ENCODE measurements around the gene KCMF1.
"Not testable (repeated sequence)": the region's sequence is repeated elsewhere in the genome, so short reads cannot be mapped to it uniquely, and the experiment has no call there.

KCMF1 gene

DNA sequence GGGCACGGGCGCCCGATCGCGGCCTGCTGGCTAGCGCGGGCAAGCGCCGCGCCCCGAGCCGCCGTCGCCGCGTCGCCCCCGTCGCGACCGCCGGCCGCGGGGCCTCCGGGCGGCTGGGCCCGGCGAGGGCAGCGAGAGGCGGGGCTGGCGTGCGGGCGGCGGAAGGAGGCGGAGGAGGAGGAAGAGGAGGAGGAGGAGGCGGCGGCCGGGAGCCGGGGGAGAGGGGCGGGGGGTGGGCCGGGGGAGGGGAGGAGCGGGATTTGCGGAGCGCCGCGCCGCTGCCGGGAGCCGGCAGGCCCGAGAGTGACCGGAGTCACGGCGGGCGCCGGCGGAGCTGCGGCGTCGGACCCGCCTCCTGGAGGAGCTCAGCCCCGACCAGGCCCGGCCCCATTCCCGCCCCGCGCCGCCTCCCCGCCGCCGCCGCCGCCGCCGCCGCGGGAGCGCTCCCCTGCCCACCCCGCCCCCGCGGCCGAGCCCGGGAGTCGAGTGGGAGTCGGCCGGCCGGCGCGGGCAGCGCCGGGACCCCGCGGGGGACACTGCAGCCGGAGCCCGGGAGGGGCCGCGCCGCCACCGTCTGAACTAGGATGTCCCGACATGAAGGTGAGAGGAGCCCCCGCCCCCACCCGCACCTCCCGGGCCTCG lies at the start of gene KCMF1:
Gene KCMF1 (plus strand): TSS at position 294 of the 642 bp plus-strand sequence. CDS start 291 bp downstream, at position 585.
- no peak for DNase-seq (ENCODE audit: low read depth, low spot score)

DNA sequence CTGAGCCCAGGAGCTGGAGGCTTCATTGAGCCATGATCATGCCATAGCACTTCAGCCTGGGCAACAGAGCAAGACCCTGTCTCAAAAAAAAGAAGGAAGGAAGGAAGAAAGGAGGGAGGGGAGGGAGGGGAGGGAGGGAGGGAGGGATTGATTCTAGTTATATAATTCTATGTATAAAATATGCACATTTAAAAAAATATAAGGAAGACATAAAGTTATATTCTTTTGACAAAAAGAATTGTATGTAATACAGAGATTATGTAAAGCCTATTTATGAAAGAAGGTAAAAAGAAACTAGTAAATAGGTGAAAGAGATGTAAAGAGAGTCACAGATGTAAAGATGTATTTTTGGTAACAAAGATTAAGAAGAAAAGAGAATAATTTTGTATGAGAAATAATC lies 48.0 kb upstream of the KCMF1 start:
- DNase-seq (ENCODE audit: low read depth, low spot score): no peak

DNA sequence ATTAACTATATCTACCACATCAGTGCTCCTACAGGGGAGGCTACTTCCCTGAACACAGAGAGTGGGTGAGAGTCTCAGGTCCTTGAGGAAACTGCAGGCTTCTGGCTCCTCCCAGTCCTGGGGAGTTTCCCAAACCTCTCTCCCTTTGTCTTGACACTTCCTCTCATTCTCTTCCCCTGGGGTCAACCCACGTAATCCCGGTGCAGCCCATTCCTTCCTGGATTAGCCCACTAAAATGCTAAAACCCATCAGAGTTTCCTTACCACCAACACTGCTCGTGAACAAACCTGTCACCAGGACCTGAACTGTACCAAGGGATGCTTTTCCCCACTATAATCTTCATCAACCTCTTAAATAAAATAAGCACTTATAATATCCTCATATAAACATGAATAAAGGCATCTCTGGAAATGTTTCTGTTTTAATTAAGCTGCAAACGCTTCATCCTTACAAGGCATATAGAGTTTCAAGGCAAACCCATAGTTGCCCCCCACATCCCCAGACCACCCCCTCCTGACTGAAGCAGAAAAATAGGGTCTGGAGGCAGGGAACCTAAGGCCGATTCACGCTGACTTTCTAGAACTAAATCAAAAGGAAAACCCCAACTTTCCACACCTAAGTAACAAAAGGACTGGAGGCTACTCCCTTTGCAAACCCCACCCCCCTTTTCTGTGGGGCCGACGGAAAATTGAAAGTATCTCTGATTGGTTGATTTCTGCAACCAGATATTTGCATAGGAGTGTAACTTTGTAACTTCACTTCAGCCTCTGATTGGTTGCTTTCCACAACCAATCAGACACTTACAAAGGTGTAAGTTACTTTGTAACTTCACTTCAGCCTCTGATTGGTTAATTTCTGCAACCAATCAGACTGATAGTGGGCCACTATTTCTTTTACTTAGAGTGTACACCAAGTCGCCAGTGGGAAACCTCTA lies 46.5 kb upstream of the KCMF1 start:
- no peak for DNase-seq (ENCODE audit: low read depth, low spot score)

DNA sequence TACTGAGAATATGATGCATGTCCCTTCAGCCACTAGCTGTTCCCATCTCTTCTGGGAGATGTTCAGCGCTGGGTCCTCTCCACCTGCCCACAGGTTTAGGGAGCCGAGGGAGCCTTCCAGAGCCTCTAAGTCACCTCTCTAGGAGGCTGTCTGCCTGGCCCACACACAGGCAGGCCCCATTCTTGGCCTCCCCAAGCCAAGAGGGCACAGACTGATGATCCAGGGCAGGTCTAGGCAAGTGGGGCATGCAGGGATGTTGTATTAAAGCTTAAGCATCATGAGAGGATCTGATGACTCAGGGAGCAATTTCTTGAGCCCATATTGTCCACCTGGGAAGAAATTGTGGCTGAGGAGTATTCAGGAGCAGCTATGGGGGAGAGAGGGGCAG lies 45.6 kb upstream of the KCMF1 start:
- DNase-seq (ENCODE audit: low read depth, low spot score): no peak

DNA sequence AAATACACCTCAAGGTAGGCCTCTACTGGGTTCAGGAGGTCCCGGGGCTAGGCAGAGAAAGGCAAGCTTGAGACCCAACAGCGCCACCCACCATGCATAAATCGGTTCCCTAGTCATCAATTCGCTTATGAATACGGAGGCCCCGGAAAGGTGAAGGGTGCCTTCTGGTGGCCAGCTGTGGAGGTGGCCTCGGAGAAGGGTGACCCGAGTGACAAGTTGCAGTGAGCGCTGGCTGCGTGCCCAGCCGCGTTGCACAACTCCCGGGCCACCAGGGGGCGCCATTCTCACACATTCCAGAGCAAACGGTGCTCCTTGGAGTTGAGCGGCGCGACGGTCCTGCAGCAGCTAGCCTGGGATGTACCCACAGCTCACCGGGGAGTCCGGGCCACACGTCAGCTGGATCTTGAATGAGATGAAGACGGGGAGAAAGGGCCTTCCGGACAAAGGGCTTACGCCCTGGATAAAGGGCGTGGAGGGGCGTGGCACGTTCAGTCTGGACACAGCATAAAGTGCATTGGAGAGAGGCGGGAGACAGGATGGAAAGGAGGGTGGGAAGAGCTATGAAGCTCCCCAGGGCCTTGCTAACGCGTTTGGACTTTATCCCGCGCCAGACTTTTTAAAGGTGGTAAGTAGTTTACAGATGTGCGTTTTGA lies 45.1 kb upstream of the KCMF1 start:
- peak; percentile 83 for DNase-seq (ENCODE audit: low read depth, low spot score)

DNA sequence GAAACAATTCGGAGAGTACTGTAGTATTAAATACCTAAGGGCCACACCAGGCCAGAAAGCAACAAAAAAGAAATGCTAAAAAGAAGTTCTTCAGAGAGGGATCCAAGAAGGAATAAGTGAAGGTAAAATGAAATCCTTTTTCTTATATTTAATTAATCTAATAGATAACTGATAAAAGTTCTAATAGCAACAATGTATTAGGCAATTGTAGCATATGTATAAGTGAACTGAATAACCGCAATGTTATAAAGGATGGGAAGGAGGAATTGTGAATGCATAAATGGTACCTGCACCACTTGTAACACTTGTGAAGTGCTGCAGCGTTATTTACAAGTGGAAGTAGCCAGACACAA lies 43.7 kb upstream of the KCMF1 start:
- no peak for DNase-seq (ENCODE audit: low read depth, low spot score)

DNA sequence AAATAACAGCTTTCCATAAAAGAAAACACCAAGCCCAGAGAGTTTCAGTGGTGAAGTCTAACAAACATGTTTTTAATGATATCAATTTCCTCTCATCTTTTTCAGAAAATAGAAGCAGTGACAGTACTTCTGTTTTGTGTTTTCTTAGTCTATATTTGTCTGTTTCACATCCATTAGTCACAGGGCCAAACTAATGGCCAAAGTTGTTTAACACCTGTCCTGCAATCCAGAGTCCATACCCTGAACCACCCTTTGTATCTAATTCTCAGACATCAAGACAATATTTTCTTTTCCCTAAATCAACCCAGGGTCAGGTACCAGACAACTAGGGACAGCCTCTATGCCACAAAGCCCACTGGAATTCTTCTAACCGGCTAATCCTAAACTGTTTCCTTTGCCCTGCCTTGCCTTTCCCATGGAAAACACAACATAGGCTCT lies 39.6 kb upstream of the KCMF1 start:
- no peak for DNase-seq (ENCODE audit: low read depth, low spot score)

DNA sequence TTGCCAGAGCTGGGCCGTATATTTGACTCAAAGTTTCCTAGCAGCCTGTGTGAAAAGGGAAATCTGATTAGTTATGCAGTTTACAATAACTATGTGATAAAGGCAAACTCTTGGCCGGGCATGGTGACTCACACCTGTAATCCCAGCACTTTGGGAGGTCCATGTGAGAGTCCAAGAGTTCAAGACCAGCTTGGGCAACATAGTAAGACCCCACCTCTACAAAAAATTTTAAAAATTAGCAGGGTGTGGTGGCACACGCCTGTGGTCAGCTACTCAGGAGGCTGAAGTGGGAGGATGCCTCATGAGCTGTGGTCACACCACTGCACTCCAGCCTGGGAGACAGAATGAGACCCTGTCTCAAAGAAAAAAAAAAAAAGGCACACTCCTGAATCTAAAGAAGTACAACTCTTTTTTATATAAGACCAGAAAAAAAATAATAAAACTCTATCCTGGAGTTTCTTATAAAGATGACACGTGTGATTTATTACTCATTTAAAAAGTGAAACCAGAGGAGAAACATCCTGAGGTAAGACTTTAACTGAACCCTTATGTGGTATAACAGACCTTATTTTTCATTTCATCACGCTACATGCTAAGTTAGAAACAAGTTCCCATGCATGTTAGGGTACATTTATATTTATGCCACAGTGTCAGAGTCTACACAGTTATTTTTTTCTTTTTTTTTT lies 32.6 kb upstream of the KCMF1 start:
- DNase-seq (ENCODE audit: low read depth, low spot score): no peak

DNA sequence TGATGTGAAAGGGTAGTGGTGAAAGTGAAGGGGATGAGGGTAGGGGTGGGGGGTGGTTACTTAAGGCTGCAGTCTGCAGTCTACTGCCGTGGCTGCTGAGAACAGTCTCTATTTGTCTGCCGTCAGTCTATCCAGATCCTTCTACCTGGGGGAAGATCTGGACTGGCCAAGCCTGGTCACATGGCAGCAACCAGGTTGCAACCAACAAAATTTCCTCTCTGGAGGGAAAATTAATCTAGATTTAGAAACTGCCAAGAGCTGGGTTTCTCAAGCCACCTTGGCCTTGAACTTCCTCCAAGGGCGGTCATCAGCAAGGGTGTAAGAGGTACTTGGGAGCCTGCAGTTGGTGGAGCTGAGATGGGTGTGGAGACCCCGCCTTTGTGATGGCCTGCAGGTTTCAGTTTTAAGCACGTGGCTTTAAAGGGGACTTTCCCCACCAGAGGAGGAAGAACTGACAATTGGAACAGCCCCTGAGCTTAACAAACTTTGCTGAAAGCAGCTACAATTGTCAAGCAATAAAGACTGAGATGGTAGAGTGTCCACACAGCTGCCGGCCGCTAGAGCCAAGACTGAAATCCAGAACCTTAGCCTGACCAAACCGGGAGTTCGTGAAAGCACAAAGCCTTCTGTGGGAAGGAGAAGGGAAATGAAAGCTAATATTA lies 31.4 kb upstream of the KCMF1 start:
- DNase-seq (ENCODE audit: low read depth, low spot score): no peak

DNA sequence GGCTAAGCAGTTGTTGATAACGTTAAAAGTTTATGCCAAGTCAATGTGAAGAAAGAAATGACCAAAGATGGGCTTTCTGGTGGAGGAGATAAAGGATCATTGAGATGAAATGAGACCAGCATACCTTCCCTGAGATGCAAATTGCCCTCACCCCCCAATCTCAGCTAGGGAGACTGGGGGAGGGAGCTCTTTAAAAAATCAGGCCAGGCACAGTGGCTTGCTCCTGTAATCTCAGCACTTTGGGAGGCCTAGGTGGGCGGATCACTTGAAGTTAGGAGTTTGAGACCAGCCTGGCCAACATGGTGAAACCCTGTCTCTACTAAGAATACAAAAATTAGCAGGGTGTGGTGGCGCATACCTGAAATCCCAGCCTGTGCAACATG lies 30.9 kb upstream of the KCMF1 start:
- no peak for DNase-seq (ENCODE audit: low read depth, low spot score)

DNA sequence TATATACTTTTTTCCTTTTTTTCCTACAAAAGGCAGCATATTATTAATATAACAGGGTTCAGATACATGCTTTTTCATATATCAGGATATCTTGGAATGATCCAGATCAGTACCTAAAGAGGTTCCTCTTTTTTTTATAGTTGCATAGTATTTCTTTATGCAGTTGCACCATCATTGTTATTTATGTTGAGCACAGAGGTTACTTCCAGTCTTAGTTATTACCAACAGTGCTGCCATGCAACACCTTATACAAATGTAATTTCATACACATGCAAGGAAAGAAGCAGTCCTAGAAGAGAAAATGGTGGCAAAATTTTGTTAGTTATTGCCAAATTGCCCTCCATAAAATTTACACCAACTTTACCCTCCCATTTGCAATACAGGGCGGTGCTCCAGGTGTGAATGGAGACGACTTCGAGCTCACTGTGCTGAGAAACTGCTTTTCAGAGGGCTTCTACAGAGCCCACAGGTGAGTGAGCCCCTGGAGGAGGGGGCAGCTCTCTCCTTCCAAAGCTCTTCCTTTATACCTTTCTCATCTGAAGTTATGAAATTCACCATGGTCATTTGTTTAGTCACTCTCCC lies 30.0 kb upstream of the KCMF1 start:
- no peak for DNase-seq (ENCODE audit: low read depth, low spot score)

DNA sequence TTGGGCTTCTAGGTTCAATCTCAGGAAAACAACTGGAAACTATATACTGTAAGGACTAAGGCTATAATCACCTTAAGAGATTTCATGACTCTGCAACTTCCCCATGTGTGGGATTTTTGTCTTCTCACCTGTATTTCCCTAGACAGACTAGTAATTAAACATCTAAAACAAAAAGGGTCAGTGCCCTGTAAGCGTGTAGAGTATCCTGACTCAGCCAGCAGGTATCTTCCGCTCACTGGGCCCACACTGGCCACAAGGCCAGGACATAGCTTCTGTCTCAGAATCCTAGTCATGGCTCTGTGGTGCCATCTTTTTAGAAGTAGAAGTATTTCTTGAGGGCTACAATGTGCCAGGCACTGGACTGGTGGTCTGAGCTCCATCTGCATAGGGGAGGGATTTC lies 28.8 kb upstream of the KCMF1 start:
- DNase-seq (ENCODE audit: low read depth, low spot score): no peak

DNA sequence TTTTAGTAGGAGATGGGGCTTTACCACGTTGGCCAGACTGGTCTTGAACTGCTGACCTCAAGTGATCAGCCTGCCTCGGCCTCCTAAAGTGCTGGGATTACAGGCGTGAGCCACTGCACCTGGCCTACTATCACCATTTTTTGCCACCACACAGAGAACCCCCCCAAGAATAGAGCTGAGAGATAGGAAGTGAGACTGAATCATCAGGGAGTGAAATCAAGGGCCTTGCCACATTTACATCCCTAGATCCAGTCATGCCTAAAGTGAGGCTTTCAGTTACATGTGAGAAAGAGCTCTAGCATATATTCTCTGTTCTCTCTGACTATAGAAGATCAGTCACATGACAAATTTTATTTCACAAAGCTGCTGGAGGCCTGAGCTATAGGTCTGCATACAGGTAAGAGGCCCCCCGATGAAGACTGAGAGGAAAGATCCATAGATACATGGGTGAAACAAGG lies 28.0 kb upstream of the KCMF1 start:
- no peak for DNase-seq (ENCODE audit: low read depth, low spot score)

DNA sequence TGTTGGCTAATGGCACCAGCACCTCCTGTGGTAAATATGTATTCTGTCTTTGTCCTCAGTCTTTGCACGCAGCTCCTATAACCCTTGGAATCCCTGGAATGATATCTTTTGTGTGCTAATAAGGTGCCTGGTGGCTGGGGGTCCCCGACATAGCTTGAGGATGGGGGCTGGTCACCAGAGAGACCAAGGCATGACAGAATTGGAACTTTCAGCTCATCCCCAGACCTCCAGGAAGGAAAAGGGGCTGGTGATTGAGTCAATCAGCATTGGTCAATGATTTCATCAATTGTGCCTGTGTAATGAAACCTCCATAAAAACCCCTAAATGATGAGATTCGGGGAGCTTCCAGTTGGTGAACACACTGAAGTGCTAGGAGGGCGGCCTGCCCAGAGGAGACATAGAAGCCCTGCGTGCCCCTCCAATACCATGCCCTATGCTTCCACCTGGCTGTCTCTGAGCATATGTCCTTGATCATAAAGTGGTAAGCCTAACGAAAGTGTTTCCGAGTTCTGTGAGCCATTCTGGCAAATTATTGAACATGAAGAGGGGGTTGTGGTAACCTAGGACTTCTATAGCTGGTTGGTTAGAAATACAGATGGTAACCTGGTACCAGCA lies 26.6 kb upstream of the KCMF1 start:
- no peak for DNase-seq (ENCODE audit: low read depth, low spot score)

DNA sequence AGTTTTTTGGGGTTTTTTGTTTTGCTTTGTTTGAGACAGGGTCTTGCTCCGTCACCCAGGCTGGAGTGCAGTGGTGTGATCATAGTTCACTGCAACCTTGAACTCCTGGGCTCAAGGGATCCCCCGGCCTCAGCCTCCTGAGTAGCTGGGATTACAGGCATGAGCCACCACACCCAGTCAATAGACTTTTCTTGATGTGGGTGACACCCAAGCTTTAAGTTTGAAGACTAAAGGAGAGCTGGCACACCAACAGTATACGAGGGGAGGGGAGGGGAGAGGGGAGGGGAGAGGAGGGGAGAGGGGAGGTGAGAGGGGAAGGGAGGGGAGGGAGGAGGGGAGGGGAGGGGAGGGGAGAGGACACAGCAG lies 25.1 kb upstream of the KCMF1 start:
- DNase-seq (ENCODE audit: low read depth, low spot score): not testable (repeated sequence)

DNA sequence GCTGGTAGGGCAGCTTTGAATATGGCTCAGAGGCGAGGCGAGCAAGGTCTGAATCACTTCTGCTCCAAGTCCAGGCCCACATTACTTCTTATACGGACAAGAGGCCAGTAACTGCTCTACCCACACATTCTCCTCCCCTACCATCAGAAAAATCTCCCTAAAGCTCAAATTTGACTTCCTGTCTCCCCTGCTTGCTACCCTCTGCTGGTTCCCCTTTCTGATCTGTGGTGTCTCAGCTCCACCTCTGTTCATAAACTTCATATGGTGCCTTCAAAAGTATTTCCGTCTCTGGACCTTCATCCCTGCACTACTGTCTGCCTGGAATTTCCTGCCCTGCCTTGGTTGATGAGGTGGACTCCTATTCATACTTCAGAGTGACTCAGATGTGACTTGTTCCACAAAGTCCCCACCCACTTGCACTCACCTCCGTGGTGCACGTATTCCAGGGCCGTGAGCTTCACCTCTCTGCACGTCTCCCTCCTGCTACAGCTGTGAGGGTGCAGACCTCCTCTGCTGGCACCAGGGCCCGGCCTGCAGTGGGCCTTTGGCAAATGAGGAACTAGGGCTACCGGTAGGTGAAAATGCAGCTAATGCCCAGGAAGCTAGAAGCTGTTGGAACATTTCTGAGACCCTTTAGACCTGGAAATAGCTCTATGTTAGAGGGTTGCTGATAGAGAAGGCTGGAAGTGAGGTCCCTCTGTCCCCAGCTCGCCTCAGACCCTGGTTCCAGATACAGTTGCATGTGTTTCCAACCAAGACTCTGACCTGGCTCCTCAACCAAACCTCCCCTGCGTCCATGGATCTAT lies 24.6 kb upstream of the KCMF1 start:
- no peak for DNase-seq (ENCODE audit: low read depth, low spot score)

DNA sequence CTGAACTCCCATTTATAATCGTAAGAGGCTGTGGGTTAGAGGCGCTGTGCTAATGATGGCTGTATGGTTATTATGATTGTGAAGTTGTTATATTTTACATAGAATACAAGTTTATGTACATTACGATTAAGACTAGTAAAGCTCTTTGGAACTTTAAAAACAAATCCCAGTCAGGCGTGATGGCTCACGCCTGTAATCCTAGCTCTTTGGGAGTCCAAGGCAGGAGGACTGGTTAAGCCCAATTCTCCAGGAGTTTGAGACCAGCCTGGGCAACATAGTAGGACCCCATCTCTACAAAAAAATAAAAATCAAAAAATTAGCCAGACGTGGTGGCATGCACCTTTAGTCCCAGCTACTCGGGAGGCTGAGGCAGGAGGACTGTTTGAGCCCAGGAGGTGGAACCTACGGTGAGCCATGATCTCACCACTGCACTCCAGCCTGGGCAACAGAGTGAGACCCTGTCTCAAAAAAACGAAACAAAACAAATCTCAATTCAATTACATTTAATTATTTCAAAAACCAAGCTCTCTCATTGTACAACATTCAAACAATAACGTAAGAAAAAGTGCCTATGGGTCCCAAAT lies 23.9 kb upstream of the KCMF1 start:
- DNase-seq (ENCODE audit: low read depth, low spot score): no peak

DNA sequence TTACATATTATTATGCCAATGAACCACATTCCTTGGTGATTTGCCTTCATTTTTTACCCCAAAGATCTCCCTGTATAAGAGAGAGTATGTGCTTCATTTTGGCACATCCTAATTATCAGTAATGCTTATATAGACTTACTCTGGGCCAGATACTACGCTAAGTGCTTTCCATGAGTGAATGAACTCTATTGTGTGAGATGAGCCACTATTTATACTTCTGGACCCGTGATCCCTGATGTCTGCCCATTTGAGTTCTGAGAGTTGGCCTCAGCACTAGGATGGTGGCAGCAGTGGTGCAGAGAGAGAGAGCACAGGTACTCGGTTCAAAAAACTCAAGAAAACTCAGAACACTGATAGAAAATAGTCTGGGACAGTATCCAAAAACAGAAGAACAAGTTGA lies 17.4 kb upstream of the KCMF1 start:
- DNase-seq (ENCODE audit: low read depth, low spot score): no peak

DNA sequence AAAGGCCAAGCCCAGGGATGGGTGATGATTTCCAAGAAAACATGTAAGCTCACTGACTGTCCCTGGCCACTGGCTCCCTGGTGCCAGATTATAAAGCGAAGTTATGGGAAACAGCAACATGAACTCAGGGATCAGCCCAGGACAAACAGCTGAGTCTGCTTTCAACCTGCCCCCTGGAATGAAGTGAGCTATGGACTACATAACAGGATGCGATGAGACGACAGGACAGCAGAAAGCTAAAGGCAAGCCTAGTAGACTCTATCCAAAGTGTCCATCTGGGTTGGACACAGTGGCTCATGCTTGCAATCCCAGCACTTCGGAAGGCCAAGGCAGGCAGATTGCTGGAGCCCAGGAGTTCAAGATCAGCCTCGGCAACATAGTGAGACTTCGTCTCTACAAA lies 16.6 kb upstream of the KCMF1 start:
- DNase-seq (ENCODE audit: low read depth, low spot score): no peak

Measured in smooth muscle cell of the brain vasculature (primary cell).